Measurements from ENCODE around the gene IGFBP3.
A peak's percentile ranks its signal among the peaks of the same experiment; 100 is the strongest.

IGFBP3 gene

GRCh38 chr7:45894665-45895062 lies 26.4 kb downstream of the IGFBP3 start:
- Histone ChIP-seq H3K18ac (ENCODE audit: low read depth in 1 of 2, low read length in 2 of 2) (no peak overlapping the region), H3K4me3 (ENCODE audit: insufficient read depth in 1 of 2, low read depth in 1 of 2, low read length in 2 of 2) (no peak overlapping the region), H3K27me3 (ENCODE audit: control insufficient read depth in 1 of 2, insufficient read depth in 1 of 2, low read length in 2 of 2) (peaks cover 0 to 41% of the 10 kb centered on the region in 2 experiments), H3K4me1 (ENCODE audit: control insufficient read depth, insufficient read depth, low read depth, low read length) (peaks cover 2% of the 10 kb centered on the region), H2AFZ (ENCODE audit: low read depth, low read length) (no peak overlapping the region), H3K36me3 (ENCODE audit: control insufficient read depth in 1 of 2, insufficient read depth in 2 of 2, low read depth in 1 of 2, low read length in 2 of 2) (no peaks in the 10 kb centered on the region), H4K91ac (ENCODE audit: low read length) (no peak overlapping the region), H3K4me2 (ENCODE audit: low read length, poor library complexity, severe bottlenecking) (no peak overlapping the region), H4K8ac (ENCODE audit: low read length) (no peak overlapping the region), H3K14ac (ENCODE audit: low read length in 2 of 2) (no peak overlapping the region), H3K27ac (ENCODE audit: low read length, poor library complexity, severe bottlenecking) (no peak overlapping the region), H3K9me3 (ENCODE audit: control insufficient read depth, low read length) (no peaks in the 10 kb centered on the region), H2BK15ac (ENCODE audit: low read depth, poor library complexity, severe bottlenecking) (no peak overlapping the region), H3K4ac (ENCODE audit: low read depth in 1 of 2, low read length in 2 of 2) (no peak overlapping the region), H2BK5ac (ENCODE audit: low read depth, low read length, poor library complexity, severe bottlenecking) (no peak overlapping the region), H2BK12ac (ENCODE audit: low read length in 2 of 2) (no peak overlapping the region), H2AK5ac (ENCODE audit: low read length, severe bottlenecking) (no peak overlapping the region), H2BK120ac (ENCODE audit: low read depth, low read length) (no peak overlapping the region), H3K79me1 (replicated peaks; ENCODE audit: low read length, poor library complexity, severe bottlenecking) (no peaks in the 10 kb centered on the region), H3K9ac (ENCODE audit: low read length) (no peak overlapping the region), H3K23ac (ENCODE audit: low read length in 2 of 2) (no peak overlapping the region)
- no peak for DNase-seq

- 73% methylated on average over 4 of the region's 4 CpGs for WGBS
- H2BK5ac ChIP-seq (ENCODE audit: low read depth, low read length, poor library complexity, severe bottlenecking), result no peak overlapping the region
- no peak overlapping the region for H3K27ac ChIP-seq (ENCODE audit: low read length, poor library complexity, severe bottlenecking)
- H3K79me1 ChIP-seq (replicated peaks; ENCODE audit: low read length, poor library complexity, severe bottlenecking), result no peaks in the 10 kb centered on the region
- DNase-seq, result no peak
- peaks cover 0 to 46% of the 10 kb centered on the region in 2 experiments for H3K27me3 ChIP-seq (ENCODE audit: control insufficient read depth in 1 of 2, insufficient read depth in 1 of 2, low read length in 2 of 2)
- H2AFZ ChIP-seq (ENCODE audit: low read depth, low read length), result no peak overlapping the region
- peaks cover 3% of the 10 kb centered on the region for H3K4me1 ChIP-seq (ENCODE audit: control insufficient read depth, insufficient read depth, low read depth, low read length)
- no peak overlapping the region for H4K8ac ChIP-seq (ENCODE audit: low read length)
- H3K4me2 ChIP-seq (ENCODE audit: low read length, poor library complexity, severe bottlenecking), result no peak overlapping the region
- H3K14ac ChIP-seq (ENCODE audit: low read length in 2 of 2), result no peak overlapping the region
- no peak overlapping the region for H2BK120ac ChIP-seq (ENCODE audit: low read depth, low read length)
- H4K91ac ChIP-seq (ENCODE audit: low read length), result no peak overlapping the region
- peak overlapping the region in 1 of 2 experiments; percentile 23 for H3K23ac ChIP-seq (ENCODE audit: low read length in 2 of 2)
- H2BK15ac ChIP-seq (ENCODE audit: low read depth, poor library complexity, severe bottlenecking), result no peak overlapping the region
- no peaks in the 10 kb centered on the region for H3K36me3 ChIP-seq (ENCODE audit: control insufficient read depth in 1 of 2, insufficient read depth in 2 of 2, low read depth in 1 of 2, low read length in 2 of 2)
- no peak overlapping the region for H3K4me3 ChIP-seq (ENCODE audit: insufficient read depth in 1 of 2, low read depth in 1 of 2, low read length in 2 of 2)
- H3K18ac ChIP-seq (ENCODE audit: low read depth in 1 of 2, low read length in 2 of 2), result no peak overlapping the region
- no peak overlapping the region for H3K4ac ChIP-seq (ENCODE audit: low read depth in 1 of 2, low read length in 2 of 2)
- H2BK12ac ChIP-seq (ENCODE audit: low read length in 2 of 2), result peak overlapping the region in 1 of 2 experiments; percentile 9
- no peak overlapping the region for H2AK5ac ChIP-seq (ENCODE audit: low read length, severe bottlenecking)
- H3K9me3 ChIP-seq (ENCODE audit: control insufficient read depth, low read length), result no peaks in the 10 kb centered on the region
- H3K9ac ChIP-seq (ENCODE audit: low read length), result no peak overlapping the region
Observed at GRCh38 chr7:45893996-45894664, 26.9 kb downstream of the IGFBP3 start.

DNA sequence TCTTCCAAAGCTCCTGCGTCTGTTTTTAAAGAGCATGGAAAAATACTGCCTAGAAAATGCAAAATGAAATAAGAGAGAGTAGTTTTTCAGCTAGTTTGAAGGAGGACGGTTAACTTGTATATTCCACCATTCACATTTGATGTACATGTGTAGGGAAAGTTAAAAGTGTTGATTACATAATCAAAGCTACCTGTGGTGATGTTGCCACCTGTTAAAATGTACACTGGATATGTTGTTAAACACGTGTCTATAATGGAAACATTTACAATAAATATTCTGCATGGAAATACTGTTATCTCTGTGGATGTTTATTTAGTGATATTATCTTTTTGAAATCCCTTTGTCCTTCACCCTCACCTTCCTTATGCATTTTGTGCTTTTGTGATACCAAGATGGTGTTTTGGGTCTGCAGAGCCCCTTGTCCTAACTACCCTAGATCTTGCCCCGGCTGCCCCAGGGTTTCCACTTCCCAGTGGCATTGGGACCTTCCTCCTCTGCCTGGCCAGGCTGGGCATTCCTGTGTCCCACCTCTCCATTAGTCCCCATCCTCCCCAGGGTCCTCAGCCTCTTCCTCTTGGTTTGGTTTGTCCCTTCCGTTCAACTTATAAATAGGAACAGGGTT lies 27.6 kb downstream of the IGFBP3 start:
- 96% methylated on average over 4 of the region's 5 CpGs for WGBS

DNA sequence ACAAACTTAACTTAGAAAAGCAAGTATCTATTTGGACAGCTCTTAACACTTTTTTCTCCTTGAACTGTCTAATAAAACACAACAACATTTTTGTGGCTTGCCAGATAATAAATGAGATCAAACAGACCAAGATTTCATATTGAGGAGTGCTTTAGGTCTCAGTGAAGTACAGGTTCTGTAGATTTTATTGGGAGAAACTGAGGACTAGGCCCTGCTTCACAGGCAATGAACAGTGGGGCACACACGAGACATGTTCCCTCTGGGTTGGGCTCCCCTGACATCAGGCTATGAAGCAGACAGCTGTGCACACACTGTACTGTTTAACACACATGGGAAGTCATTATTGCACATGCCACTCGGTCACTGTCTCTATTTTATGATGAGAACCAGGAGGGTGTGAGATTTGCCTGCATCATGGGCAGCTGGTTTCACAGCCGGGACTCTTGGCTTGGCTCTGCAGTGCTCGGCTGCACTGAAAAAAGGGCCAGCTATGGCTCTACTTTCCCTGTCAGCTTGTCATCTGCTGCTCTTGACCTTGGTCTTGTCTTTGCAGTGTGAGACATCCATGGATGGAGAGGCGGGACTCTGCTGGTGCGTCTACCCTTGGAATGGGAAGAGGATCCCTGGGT lies 28.6 kb downstream of the IGFBP3 start:
- Histone ChIP-seq H3K27ac (ENCODE audit: low read length, poor library complexity, severe bottlenecking) (no peak overlapping the region), H3K36me3 (ENCODE audit: control insufficient read depth in 1 of 2, insufficient read depth in 2 of 2, low read depth in 1 of 2, low read length in 2 of 2) (no peaks in the 10 kb centered on the region), H3K23ac (ENCODE audit: low read length in 2 of 2) (no peak overlapping the region), H3K18ac (ENCODE audit: low read depth in 1 of 2, low read length in 2 of 2) (no peak overlapping the region), H3K4me1 (ENCODE audit: control insufficient read depth, insufficient read depth, low read depth, low read length) (peaks cover 14% of the 10 kb centered on the region), H2BK15ac (ENCODE audit: low read depth, poor library complexity, severe bottlenecking) (no peak overlapping the region), H3K9ac (ENCODE audit: low read length) (no peak overlapping the region), H3K4ac (ENCODE audit: low read depth in 1 of 2, low read length in 2 of 2) (no peak overlapping the region), H3K79me1 (replicated peaks; ENCODE audit: low read length, poor library complexity, severe bottlenecking) (no peaks in the 10 kb centered on the region), H3K9me3 (ENCODE audit: control insufficient read depth, low read length) (no peaks in the 10 kb centered on the region), H2BK12ac (ENCODE audit: low read length in 2 of 2) (no peak overlapping the region), H3K27me3 (ENCODE audit: control insufficient read depth in 1 of 2, insufficient read depth in 1 of 2, low read length in 2 of 2) (peaks cover 0 to 58% of the 10 kb centered on the region in 2 experiments), H4K91ac (ENCODE audit: low read length) (no peak overlapping the region), H2AK5ac (ENCODE audit: low read length, severe bottlenecking) (no peak overlapping the region), H2BK120ac (ENCODE audit: low read depth, low read length) (no peak overlapping the region), H3K4me2 (ENCODE audit: low read length, poor library complexity, severe bottlenecking) (no peak overlapping the region), H3K14ac (ENCODE audit: low read length in 2 of 2) (no peak overlapping the region), H3K4me3 (ENCODE audit: insufficient read depth in 1 of 2, low read depth in 1 of 2, low read length in 2 of 2) (no peak overlapping the region), H2BK5ac (ENCODE audit: low read depth, low read length, poor library complexity, severe bottlenecking) (no peak overlapping the region), H4K8ac (ENCODE audit: low read length) (no peak overlapping the region), H2AFZ (ENCODE audit: low read depth, low read length) (no peak overlapping the region)
- WGBS, result 82% methylated on average over 5 of the region's 6 CpGs
- no peak for DNase-seq

More for the DNA sequence above, 27.6 kb downstream of the IGFBP3 start:
- Histone ChIP-seq H3K14ac (ENCODE audit: low read length in 2 of 2) (no peak overlapping the region), H3K9ac (ENCODE audit: low read length) (no peak overlapping the region), H2BK15ac (ENCODE audit: low read depth, poor library complexity, severe bottlenecking) (no peak overlapping the region), H2AK5ac (ENCODE audit: low read length, severe bottlenecking) (no peak overlapping the region), H3K27me3 (ENCODE audit: control insufficient read depth in 1 of 2, insufficient read depth in 1 of 2, low read length in 2 of 2) (peaks cover 0 to 49% of the 10 kb centered on the region in 2 experiments), H2AFZ (ENCODE audit: low read depth, low read length) (no peak overlapping the region), H3K36me3 (ENCODE audit: control insufficient read depth in 1 of 2, insufficient read depth in 2 of 2, low read depth in 1 of 2, low read length in 2 of 2) (no peaks in the 10 kb centered on the region), H4K8ac (ENCODE audit: low read length) (no peak overlapping the region), H2BK12ac (ENCODE audit: low read length in 2 of 2) (no peak overlapping the region), H3K23ac (ENCODE audit: low read length in 2 of 2) (no peak overlapping the region), H2BK120ac (ENCODE audit: low read depth, low read length) (no peak overlapping the region), H3K18ac (ENCODE audit: low read depth in 1 of 2, low read length in 2 of 2) (no peak overlapping the region), H3K9me3 (ENCODE audit: control insufficient read depth, low read length) (no peaks in the 10 kb centered on the region), H3K4me1 (ENCODE audit: control insufficient read depth, insufficient read depth, low read depth, low read length) (peaks cover 9% of the 10 kb centered on the region), H3K4me3 (ENCODE audit: insufficient read depth in 1 of 2, low read depth in 1 of 2, low read length in 2 of 2) (no peak overlapping the region), H3K4me2 (ENCODE audit: low read length, poor library complexity, severe bottlenecking) (no peak overlapping the region), H3K27ac (ENCODE audit: low read length, poor library complexity, severe bottlenecking) (no peak overlapping the region), H3K4ac (ENCODE audit: low read depth in 1 of 2, low read length in 2 of 2) (no peak overlapping the region), H4K91ac (ENCODE audit: low read length) (no peak overlapping the region), H3K79me1 (replicated peaks; ENCODE audit: low read length, poor library complexity, severe bottlenecking) (no peaks in the 10 kb centered on the region), H2BK5ac (ENCODE audit: low read depth, low read length, poor library complexity, severe bottlenecking) (no peak overlapping the region)
- no peak for DNase-seq
